ENCODE measurements around the gene GRID1. TPM values are rescaled to one million over a fixed set of nuclear protein-coding genes. Genes with fewer than 3 reads are reported as not detected.
"Not testable (repeated sequence)": the region's sequence is repeated elsewhere in the genome, so short reads cannot be mapped to it uniquely, and the experiment has no call there.

Gene GRID1
- polyA plus RNA-seq, 4 donors: 1.4 to 1.9 (median 1.6) TPM

DNA sequence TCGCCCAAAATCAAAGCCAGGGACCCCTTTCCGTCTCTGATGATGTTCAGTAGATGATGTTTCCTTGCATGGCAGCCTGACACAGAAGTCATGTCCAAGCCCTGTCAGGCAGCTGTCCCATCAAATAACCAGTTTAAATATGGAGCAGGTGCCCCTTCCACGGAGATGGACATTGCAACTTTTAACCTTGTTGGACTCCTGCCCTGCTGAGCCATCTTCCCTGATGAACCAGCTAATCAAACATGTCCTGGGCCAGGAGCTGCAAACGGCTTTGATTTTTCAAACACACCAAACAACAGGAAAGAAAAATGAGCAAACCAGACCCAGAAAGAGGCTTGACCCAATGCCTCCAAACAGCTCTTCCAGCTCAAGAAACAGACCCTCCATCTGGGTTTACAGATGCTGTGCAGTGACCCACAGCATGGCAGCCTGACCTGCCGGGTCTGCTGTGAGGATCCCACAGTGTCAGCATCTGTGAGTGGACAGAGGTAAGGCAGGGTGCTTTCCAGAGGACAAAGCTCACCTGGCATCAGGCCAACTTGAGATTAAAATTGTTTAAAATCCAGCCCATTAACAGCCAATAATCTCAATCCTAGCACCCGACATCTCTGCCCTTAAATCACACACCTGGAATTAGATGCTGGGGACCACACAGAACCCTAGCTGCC, 372.6 kb downstream of the GRID1 start:
- DNase-seq (ENCODE audit: low read depth in 4 of 4, low spot score in 2 of 4): no peak

DNA sequence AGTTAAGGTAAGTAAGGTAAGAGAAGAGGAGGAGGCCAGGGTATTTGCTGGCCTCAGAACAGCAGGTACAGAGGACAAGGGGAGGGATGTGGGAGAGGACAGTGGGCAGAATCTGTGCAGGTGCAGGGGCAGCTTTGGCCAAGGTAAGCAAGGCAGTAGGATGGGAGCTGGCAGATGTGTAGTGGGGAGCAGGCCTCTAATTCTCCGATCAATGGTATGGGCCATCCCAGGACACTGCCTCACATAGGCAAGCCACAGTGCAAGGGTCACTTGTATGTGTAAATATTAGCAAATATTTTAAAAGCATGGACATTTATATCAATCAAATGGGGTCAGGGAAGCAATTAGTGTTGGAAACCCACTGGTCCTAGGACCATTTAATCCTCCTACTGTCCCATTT, 373.5 kb downstream of the GRID1 start:
- no peak for DNase-seq (ENCODE audit: low read depth in 4 of 4, low spot score in 2 of 4)

DNA sequence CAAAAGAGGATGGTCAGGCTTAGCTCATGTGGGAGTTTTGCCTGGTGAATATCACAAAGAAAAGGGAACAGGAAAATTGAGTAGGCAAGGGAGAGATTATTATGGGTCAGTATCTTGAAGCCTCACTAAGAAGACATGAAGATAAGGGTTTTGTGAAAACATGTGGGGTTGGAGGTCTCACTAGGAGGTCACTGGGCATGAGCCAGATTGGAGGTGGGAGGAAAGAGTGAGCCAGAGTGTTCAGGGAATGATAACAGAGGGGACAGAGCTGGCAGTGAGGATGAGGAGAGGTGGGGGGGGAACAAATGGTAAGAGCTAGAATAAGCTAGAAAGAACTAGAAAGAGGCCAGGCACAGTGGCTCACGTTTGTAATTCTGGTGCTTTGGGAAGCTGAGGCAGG, 374.3 kb downstream of the GRID1 start:
- DNase-seq (ENCODE audit: low read depth in 4 of 4, low spot score in 2 of 4): no peak

DNA sequence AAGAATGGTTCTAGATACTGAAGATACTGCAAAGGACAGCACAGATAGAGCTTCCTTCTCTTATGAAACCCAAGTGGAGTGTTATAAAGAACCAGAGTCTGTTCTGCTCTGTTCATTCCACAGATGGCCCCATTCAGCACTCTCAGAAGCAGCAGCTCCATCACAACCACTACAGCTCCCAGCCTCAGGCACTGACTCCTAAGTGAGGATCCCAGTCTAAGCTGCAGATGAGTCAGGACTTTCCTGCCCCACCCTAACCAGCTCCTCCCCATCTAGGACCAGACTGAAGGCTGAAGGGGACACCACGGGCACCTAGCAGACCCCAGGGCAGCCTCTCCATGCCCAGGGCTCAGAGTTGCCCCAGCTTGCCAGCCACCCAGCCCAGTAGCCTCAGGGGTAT, 379.8 kb downstream of the GRID1 start:
- DNase-seq (ENCODE audit: low read depth in 4 of 4, low spot score in 2 of 4): no peak

DNA sequence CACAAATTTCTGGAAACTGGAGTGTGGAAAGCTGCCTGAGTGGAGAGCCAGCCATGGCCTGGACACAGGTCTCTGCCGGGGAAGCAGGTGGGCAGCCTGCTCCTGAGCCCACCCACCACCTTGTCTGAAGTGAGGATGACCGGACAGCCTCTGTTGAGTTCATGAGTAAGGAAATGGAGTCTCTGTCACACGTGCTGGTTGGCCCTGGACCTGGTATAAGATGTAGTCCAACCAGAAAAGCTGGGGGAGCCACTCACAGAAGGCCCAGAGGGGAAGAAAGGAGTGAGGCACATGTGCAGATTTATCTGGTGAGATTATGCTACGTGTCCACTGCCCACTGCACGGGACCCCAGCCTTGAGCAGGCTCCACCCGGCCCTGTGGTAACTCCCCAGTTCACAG, 383.5 kb downstream of the GRID1 start:
- no peak for DNase-seq (ENCODE audit: low read depth in 4 of 4, low spot score in 2 of 4)

DNA sequence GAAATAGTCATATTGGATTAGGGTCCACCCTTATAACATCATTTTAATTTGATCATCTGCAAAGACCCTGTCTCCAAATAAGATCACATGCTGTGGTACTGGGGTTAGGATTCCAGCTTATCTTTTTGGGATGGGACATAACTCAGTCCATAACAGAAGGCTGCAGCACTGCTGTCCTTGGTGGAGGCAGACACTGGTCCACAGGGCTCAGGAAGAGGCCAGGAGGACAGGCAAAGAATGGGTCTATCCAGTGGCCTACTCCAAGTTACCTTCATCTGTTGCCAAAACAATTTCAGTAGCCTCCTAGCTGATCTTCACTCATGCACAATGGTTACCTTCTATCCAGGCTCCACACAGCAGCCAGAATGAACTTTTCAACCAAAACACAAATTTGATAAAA, 387.0 kb downstream of the GRID1 start:
- DNase-seq (ENCODE audit: low read depth in 4 of 4, low spot score in 2 of 4): no peak

DNA sequence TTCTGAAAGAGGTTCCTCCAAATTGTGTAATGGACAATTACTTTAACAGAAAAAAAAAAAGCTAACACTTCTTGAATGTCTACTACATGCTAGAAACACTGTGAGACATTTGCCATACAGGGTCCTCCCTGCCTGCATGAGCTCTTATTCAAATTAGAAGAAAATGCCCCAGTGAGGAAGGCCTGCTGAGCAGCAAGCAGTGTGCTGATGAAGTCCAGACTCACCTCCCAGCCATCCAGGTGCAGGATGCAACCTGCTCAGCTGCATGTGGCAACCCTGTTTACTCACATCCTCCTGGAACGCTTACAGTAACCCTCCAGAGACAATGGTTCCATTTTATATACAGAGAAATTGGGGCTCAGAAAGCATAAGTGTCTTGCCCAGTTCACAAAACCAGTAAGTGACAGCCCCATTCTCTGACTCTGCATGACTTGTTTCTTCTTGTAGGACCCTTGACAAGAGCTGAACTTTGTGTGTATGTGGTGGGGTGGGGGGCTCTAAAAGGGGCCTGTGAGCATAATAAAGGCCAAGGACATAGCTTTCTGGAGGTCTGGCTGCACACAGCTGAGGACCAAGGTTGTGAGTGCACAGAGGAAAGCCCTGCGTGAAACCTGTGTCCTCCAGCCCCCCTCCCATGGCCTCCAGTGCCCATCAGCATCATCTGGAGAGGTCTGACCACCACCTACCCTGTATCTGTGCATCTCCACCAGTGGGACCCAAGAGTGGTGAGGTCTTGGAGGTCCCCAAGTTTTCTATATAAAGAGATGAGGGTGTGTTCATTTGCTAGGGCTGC, 387.8 kb downstream of the GRID1 start:
- DNase-seq (ENCODE audit: low read depth in 4 of 4, low spot score in 2 of 4): no peak

DNA sequence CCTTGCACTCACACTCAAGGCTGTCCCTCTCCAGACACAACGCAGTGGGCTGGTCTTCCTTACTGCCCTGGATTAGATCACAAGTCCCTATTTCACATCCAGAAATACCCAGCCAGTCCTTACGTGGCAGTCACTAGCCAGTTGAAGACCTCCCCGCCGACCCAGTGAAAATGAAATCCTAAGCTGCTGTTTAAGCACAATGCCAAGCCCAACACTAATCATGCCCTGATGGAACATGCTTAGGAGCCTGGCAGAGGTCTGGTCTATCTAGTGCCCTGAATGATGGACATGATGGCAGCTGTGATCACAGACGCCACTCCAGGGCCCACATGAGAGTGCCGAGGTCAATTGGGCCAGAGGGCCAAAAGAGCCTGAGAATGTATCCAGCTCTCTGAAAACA, 389.0 kb downstream of the GRID1 start:
- no peak for DNase-seq (ENCODE audit: low read depth in 4 of 4, low spot score in 2 of 4)

DNA sequence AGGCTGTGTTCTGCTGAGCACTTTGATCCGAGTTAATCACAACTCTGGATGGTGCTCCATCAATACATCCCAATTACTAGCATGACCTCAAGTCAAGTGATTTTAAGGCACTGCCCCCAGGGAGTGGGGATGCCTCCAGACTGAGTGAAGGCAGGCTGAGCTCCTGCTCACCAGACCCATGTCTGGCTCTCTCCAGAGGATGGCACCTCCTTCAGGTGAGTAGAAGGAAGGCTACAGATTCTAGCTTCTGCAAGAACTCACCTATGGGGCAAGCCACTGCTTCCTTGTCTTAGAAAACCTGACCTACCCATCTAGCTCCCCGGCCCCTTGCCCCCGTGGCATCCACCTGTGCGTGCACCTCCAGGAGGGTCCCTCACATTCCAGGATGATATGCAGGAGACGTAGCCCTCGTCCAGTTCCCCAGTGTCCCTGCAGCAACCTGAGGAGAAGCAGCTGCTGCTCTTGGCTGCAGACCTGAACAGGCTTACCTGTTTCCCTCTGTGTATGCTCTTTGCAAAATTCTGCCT, 390.3 kb downstream of the GRID1 start:
- DNase-seq (ENCODE audit: low read depth in 4 of 4, low spot score in 2 of 4): no peak

DNA sequence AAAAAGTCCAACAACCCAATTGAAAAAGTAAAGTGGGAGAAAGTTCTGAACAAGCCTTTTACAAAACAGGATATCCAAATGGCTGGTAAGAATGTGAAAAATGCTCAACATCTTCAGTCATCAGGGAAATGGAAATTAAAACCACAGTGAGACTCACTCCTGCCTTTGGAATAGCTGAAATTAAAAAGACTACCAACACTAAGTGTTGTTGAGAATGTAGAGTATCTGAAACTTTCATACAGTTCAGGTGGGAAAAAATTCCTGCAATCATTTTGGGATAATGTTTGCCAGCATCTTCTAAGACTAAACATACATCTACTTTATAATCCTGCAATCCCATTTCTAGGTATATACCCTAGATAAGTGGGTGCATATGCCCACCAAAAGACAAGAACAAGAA, 395.1 kb downstream of the GRID1 start:
- DNase-seq (ENCODE audit: low read depth in 4 of 4, low spot score in 2 of 4): no peak

DNA sequence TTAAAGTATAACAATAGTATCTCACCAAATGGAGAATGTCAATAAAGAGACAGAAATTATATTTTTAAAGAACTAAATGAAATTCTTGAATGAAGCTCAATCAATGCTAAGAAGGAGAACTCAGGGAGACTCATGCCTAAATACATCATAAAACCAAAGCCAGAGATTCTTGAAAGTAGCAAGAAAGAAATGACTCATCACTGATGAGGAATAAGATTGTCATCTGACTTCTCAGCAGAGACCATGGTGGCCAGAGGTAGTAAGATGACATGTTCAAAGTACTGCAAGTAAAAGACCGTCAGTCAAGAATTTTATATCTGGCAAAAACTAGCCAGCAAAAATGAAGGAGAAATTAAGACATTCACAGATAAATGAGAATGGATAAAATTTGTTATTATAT, 399.0 kb downstream of the GRID1 start:
- DNase-seq (ENCODE audit: low read depth in 4 of 4, low spot score in 2 of 4): no peak

DNA sequence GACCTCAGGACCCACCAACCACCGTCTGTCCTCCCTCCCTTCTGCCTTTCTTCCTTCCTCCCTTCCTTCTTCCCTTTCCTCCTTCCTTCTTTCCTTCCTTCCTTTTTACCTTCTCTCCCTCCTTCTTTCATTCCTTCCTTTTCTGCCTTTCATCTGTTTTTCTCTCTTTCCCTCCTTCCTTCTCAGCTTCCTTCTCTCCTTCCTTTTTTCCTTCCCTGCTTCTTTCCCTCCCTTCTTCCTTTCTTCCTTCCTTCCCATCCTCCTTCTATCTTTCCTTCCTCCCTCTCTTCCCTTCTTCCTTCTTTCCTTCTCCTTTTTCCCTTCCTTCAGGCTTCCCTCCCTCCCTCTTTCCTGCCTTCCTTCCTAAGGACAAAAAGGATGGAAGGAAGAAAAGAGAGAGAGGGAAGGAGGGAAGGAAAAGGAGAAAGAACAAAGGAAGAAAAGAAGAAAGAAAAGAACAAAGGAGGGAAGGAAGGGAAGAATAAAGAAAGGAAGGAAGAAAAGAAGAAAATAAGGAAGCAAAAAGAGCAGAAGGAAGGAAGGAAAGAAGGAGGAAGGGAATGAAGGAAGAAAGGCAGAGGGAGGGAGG, 405.0 kb downstream of the GRID1 start:
- no peak for DNase-seq (ENCODE audit: low read depth in 4 of 4, low spot score in 2 of 4)

DNA sequence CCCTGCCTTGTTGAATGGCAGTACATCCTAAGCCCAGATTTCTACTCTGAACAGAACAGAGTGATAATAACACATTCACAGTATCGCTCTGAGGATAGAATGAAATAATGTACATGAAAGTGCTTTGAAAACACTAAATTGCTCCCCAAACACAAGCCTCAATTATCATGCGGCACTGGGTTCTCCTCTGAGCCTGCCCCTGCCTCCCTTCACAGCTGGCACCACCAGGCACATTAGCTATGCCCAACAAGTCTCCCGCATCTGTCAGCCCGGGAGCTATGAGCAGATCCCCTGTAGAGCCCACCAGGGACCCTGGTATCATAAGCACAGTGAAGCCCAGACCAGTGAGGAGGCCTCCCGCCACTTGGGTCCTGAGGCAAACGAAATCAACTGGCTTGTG, 405.5 kb downstream of the GRID1 start:
- DNase-seq (ENCODE audit: low read depth in 4 of 4, low spot score in 2 of 4): no peak

DNA sequence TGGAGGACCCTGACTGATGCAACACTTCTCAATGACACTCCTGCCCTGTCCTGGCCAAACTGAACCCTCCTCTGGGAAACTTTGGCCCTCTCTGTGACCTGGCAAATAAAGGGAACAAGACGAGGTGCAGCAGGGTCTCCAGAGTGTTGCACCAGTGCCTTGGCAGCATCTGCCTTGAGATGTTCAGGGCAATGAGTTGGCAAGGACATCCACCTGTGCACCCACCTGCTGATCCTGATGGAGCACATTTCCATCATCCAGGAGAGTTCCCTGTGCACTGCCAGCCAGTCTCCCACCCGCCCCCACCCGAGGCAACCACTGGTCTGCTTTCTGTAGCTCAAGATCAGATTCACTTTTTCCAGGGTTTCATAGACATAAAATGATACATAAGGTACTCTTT, 407.4 kb downstream of the GRID1 start:
- DNase-seq (ENCODE audit: low read depth in 4 of 4, low spot score in 2 of 4): no peak

DNA sequence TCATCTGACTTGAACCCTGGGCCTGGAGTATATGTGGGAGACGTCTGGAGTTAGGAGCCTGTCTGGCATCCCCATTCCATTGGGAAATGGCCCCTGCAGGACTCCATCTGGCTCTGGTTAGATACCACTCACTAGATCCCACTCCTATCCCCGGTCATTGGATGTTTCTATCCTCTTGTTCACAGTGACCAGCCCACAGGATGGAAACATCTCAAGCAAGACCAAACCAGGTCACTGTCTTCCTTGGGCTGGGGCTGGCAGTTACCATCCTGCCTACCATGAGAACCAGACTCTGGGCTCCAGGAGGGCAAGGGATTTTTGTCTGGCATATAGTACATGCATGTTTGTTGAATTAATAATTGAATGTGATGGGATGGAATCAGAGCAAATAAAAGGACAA, 415.7 kb downstream of the GRID1 start:
- DNase-seq (ENCODE audit: low read depth in 4 of 4, low spot score in 2 of 4): no peak

DNA sequence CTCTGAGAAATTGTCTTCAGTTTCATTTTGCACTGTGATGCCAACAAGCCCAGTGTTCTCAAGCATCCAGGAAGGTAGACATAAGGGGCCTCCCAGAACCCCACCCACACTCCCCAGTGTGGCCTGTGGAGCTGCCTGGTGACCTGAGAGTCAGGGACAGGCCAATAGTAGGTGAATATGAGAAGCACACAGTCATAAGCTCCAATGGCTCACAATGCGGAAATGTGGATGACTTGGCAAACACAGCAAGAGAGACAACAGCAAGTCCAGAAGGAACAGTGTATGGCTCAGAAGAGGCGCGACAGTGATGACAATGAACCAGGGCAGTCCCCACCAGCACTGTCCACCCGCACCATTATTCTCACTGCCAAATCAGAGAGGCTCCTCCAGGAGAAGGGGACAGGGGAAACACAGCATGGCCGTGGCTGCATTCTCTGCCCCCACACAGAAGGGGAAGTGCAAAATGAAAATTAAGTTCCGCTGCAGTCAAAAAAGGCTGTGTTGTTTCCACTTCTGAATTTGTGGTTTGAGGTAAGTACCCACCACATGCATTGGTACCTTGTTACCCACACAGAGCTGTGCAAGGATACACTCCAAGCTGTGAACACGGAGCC, 419.8 kb downstream of the GRID1 start:
- no peak for DNase-seq (ENCODE audit: low read depth in 4 of 4, low spot score in 2 of 4)

DNA sequence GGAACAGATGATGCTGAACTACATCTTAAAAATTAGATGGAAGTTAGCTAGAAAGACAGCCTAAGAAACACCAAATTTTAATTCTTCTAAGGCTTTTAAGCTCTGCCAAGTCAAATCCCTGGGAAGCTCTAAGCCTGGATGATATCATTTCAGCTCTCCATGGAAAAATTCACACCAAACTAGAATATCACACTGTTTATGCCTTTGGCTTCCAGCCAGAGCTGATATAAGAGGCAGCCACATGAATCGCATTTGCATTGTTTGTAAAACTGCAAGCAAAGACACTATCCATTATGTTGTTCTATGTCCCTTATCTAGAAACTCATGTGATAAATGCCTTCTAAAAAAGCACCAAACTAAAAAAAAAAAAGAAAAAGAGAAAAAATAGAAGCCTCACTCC, 430.4 kb downstream of the GRID1 start:
- DNase-seq (ENCODE audit: low read depth in 4 of 4, low spot score in 2 of 4): no peak

DNA sequence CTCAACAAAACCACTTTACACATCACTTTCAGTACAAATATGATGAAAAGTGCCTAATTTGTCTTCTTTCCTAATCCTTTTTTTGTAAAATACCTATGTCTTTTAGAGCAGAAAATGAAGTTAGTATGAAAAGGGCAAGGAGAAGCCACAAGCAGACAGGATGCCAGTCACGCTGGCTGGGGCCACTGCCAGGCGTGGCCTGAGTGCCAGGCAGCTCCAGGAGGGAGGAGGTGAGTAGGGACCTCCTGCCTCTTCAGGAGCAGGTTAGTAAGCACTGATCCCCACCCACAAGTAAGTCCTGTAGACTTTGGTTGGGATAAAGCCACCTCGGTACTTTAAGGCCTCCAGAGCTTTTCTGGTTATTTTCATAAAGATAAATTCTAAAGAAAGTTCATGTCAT, 432.0 kb downstream of the GRID1 start:
- DNase-seq (ENCODE audit: low read depth in 4 of 4, low spot score in 2 of 4): no peak

DNA sequence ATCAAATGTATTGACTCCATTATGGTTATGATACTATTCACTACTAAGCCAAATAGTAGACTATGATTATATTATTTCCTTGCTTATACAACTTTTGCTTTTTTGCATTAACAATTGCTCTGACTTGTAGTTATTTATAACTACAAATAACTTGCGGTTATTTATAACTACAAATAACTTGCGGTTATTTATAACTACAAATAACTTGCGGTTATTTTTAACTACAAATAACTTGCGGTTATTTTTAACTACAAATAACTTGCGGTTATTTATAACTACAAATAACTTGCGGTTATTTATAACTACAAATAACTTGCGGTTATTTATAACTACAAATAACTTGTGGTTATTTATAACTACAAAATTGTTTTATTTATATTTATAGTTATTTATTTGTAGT, 436.6 kb downstream of the GRID1 start:
- DNase-seq (ENCODE audit: low read depth in 4 of 4, low spot score in 2 of 4): not testable (repeated sequence)

DNA sequence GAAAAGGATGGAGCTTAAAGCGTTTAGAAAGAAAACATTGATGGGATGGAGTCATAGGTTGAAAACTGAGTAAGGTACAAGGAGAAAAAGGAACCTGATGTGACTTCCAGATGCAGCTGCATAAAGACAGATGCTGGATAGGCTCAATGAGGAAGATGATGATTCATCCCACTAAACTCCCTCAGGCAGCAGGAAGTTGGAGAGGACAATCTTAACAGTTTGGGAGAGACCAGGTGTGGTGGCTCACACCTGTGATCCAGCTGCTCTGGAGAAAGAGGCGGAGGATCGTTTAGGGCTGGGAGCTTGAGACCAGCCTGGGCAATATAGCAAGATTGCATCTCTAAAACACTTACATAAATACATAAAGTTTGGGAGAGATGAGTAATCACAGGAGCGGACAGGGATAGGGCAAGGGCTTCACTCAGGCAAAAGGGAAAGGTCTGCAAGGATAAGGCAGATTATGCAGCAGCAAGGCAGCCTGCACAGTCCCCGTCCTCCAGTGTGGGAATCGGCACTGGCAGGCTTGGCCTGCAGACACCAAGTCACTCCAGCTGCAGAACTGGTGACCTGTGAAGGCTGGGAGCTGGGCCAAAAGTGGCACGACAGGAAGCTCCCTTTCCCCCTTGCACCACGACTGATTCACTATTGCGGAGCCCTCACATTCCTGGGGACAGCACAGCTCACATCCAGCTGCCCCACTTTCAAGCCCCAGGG, 438.5 kb downstream of the GRID1 start:
- no peak for DNase-seq (ENCODE audit: low read depth in 4 of 4, low spot score in 2 of 4)

DNA sequence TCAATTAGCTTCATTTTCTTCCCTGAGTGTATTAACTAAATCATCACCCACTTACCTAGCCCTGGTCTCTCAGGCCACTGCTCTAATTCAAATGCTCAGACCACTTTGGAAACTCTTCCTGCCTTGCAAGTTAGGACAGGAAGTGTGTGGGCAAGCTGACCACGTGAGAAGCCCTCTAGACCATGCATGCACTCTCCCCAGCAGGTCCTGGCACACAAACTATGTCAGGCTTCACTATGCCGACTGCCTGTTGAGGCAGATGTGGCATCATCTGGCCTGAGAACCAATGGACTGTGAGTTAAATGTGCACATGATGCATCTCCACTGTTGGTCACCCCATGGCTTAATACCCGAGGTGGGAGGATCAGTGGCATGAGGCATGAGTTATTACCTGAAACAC, 439.6 kb downstream of the GRID1 start:
- DNase-seq (ENCODE audit: low read depth in 4 of 4, low spot score in 2 of 4): no peak

Measured in left renal cortex interstitium (tissue), 4 donors.